ENCODE results near the gene DBF4B.

Gene DBF4B

GRCh38 chr17:44778656-44779210 is 70.3 kb downstream of the DBF4B start:
- no peak for DNase-seq

GRCh38 chr17:44779211-44780025 is 71.0 kb downstream of the DBF4B start:
- DNase-seq, result peak; percentile 93

- no peak for DNase-seq
Observed at GRCh38 chr17:44780161-44780560, 71.7 kb downstream of the DBF4B start.

- DNase-seq, result no peak
Observed at GRCh38 chr17:44780845-44781480, 72.5 kb downstream of the DBF4B start.

- DNase-seq, result no peak
Observed at GRCh38 chr17:44781551-44782325, 73.3 kb downstream of the DBF4B start.

- DNase-seq, result no peak
Observed at GRCh38 chr17:44782326-44782850, 73.9 kb downstream of the DBF4B start.

GRCh38 chr17:44785921-44786320 is 77.5 kb downstream of the DBF4B start:
- no peak for DNase-seq

GRCh38 chr17:44786551-44787081 is 78.2 kb downstream of the DBF4B start:
- no peak for DNase-seq

- no peak for DNase-seq
Observed at GRCh38 chr17:44787271-44787940, 78.9 kb downstream of the DBF4B start.

GRCh38 chr17:44788139-44788538 is 79.7 kb downstream of the DBF4B start:
- DNase-seq, result no peak

- DNase-seq, result no peak
Observed at GRCh38 chr17:44792276-44792675, 83.8 kb downstream of the DBF4B start.

- no peak for DNase-seq
Observed at GRCh38 chr17:44793885-44794842, 85.7 kb downstream of the DBF4B start.

- DNase-seq, result no peak
Observed at GRCh38 chr17:44794851-44795413, 86.5 kb downstream of the DBF4B start.

- no peak for DNase-seq
Observed at GRCh38 chr17:44795421-44795820, 87.0 kb downstream of the DBF4B start.

GRCh38 chr17:44795928-44796327 is 87.5 kb downstream of the DBF4B start:
- no peak for DNase-seq

GRCh38 chr17:44796731-44797130 is 88.3 kb downstream of the DBF4B start:
- no peak for DNase-seq

- DNase-seq, result no peak
Observed at GRCh38 chr17:44797802-44798201, 89.3 kb downstream of the DBF4B start.

GRCh38 chr17:44798356-44798755 is 89.9 kb downstream of the DBF4B start:
- no peak for DNase-seq
